ENCODE results near the gene ARHGAP21.
A peak's percentile ranks its signal among the peaks of the same experiment; 100 is the strongest.
"Not testable (repeated sequence)": the region's sequence is repeated elsewhere in the genome, so short reads cannot be mapped to it uniquely, and the experiment has no call there.

The ARHGAP21 gene

GRCh38 chr10:24621035-24621795 is 102.5 kb downstream of the ARHGAP21 start:
- not testable (repeated sequence) for DNase-seq

- DNase-seq, result not testable (repeated sequence)
Measured at GRCh38 chr10:24619994-24620310, 103.7 kb downstream of the ARHGAP21 start.

GRCh38 chr10:24619291-24619993 is 104.2 kb downstream of the ARHGAP21 start:
- DNase-seq, result not testable (repeated sequence)

- no peak for DNase-seq
Measured at GRCh38 chr10:24618401-24618800, 105.3 kb downstream of the ARHGAP21 start.

- peak; percentile 6 to 29 for DNase-seq
Measured at GRCh38 chr10:24617771-24618396, 105.8 kb downstream of the ARHGAP21 start.

GRCh38 chr10:24616536-24616935 is 107.2 kb downstream of the ARHGAP21 start:
- DNase-seq, result no peak

GRCh38 chr10:24606021-24606420 is 117.7 kb downstream of the ARHGAP21 start:
- DNase-seq, result no peak

GRCh38 chr10:24605141-24605540 is 118.5 kb downstream of the ARHGAP21 start:
- no peak for DNase-seq

GRCh38 chr10:24603333-24603732 is 120.4 kb downstream of the ARHGAP21 start:
- DNase-seq, result no peak

- DNase-seq, result no peak
Measured at GRCh38 chr10:24597961-24598360, 125.7 kb downstream of the ARHGAP21 start.

- no peak for DNase-seq
Measured at GRCh38 chr10:24597426-24597825, 126.3 kb downstream of the ARHGAP21 start.

GRCh38 chr10:24596217-24596930 is 127.3 kb downstream of the ARHGAP21 start:
- DNase-seq, result no peak

GRCh38 chr10:24590697-24591457 is 132.8 kb downstream of the ARHGAP21 start:
- DNase-seq, result no peak

GRCh38 chr10:24589265-24589664 is 134.4 kb downstream of the ARHGAP21 start:
- no peak for DNase-seq

GRCh38 chr10:24579906-24580305 is 143.8 kb downstream of the ARHGAP21 start:
- no peak for DNase-seq

- DNase-seq, result no peak
Measured at GRCh38 chr10:24579448-24579847, 144.2 kb downstream of the ARHGAP21 start.

- no peak for DNase-seq
Measured at GRCh38 chr10:24575481-24576002, 148.1 kb downstream of the ARHGAP21 start.

GRCh38 chr10:24574578-24575155 is 149.0 kb downstream of the ARHGAP21 start:
- DNase-seq, result no peak

GRCh38 chr10:24574161-24574560 is 149.5 kb downstream of the ARHGAP21 start:
- DNase-seq, result no peak

GRCh38 chr10:24571870-24572450 is 151.7 kb downstream of the ARHGAP21 start:
- no peak for DNase-seq

GRCh38 chr10:24570658-24571426 is 152.8 kb downstream of the ARHGAP21 start:
- DNase-seq, result no peak
